GM19351 (cell line): Measurements from ENCODE around the gene EIF3D.

Experiments used
- ATAC-seq: cut with Tn5 transposase; IDR thresholded peaks from one replicate; pipeline ENCODE4 v1.9.1; 2021; ENCODE audit warnings: mild to moderate bottlenecking, moderate library complexity; ENCODE audit not compliant: unreplicated experiment

Gene EIF3D, protein sequence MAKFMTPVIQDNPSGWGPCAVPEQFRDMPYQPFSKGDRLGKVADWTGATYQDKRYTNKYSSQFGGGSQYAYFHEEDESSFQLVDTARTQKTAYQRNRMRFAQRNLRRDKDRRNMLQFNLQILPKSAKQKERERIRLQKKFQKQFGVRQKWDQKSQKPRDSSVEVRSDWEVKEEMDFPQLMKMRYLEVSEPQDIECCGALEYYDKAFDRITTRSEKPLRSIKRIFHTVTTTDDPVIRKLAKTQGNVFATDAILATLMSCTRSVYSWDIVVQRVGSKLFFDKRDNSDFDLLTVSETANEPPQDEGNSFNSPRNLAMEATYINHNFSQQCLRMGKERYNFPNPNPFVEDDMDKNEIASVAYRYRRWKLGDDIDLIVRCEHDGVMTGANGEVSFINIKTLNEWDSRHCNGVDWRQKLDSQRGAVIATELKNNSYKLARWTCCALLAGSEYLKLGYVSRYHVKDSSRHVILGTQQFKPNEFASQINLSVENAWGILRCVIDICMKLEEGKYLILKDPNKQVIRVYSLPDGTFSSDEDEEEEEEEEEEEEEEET

DNA sequence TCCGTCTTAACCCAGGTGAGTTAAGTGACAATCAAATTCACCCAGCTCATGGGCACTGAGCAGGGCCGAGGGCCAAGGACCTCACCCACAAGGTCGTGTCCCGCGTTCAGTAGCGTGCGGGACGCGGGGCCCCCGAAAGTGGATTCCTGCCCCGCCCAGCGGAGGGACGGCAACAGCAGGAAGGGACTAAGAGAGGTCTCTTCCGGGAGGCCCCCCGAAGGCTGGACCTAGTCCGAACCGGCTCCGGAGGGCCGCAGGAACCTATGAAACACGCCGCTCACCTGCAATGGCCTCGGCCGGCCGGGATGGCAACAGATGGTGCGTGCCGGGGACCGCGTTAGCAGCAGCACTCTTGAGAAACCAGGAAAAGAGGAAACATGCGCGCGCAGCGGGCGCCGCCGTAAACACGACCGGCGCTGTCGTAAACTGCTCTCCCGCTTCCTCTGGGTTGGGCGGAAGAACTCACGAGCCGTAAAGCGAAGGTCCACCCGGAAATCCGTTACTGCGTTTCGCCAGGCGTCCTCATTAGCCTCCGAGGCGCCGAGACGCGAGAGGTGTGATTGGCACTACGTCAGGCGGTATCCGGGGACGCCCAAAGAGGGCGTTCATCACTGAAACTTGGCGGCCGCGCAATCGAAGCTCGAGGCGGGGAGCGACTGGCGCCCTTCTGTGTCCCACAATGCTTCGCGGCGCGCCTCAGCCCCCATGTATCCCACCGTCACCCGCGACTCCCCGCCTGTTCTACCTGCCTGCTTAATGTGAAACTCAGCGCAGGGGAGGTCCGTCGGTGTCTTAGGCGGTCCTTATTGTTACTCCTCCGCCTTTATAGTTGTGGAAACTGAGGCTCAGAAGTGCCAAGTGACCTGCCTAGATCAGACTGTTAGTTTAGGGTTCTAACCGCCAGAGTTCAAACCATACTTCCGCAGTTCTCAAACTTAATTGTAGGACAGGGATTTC lies at the start of gene EIF3D:
Gene EIF3D, minus strand, starts transcription at position 372 of the 957 bp plus-strand sequence. CDS start 3,045 bp downstream, outside the sequence.
- peak; percentile 92 for ATAC-seq

DNA sequence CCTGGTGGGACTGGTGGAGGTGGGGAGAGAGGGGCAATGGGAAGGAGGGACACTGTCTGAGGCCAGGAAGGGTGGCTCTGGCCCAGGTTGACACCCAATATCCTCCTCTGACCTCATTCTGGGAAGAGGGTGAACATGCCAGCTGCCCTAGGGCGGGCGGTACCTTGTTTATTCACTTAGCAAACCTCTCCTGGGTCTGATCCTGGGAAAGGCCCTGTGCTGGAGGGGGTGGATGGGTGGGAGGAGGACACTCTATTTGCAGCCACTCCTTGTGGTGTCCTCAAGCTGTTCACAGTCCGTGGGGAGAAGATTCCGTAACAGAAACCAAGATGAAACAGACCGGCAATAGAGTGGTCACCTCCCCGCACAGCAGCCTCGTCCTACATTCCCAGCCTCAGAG lies 49.7 kb upstream of the EIF3D start:
- ATAC-seq: no peak

DNA sequence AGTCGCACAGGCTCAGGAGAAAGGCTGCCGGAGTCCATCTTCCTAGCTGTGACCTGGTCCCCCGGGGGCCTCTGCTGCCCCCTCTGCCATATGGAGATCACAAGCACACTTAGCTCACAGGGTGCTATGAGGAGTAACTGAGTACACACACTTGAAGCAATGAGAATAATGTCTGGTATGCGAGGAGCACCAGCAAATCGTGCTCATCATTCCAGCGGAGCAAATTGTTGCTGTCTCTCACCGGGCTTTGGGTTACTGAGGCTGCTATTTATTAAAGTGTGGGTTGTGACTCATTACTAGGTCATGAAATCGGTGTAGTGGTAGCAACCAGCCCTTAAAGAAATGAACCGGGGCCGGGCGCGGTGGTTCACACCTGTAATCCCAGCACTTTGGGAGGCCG lies 48.1 kb upstream of the EIF3D start:
- no peak for ATAC-seq

DNA sequence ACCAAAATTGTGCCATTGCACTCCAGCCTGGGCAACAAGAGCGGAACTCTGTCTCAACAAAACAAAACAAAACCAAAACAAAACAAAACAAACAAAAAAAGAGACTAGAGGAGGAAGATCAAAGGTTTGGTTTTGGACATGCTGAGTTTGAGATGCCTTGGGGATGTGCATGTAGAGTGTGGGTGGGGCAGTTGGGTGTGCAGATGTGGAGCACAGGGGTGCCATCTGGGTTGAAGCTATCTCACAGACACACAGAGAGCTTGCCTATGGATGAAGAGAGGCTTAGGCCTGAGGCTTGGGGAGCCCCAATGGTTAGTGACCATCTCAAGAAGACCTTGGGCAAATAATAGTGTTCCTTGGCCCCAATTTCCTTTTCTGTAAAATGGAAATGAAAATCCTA lies 45.8 kb upstream of the EIF3D start:
- ATAC-seq: no peak

DNA sequence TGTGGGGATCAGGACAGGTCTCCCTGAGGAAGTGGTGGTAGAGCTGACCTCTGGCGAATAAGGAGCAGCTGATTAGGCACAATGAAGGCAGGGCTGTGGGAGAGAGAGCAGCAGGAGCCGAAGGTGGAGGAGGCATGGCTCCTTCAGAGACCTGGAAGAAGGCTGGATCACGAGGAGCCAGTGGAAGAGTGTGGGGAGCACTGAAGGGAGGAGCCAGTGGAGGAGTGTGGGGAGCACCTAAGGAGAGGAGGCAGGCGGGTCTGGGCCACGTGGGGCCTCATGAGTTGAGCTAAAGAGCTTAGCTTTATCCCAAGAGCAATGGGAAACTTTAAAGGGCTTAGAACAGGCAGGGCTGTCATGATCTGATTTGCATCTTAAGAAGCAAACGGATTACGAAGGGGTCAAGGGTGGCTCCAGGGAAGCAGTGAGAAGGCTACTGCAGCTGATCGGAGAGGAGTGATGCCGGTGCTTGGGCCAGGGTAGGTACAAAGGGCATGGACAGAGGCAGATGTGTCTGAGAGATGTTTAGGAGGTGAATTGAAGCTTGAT lies 44.9 kb upstream of the EIF3D start:
- ATAC-seq: no peak

DNA sequence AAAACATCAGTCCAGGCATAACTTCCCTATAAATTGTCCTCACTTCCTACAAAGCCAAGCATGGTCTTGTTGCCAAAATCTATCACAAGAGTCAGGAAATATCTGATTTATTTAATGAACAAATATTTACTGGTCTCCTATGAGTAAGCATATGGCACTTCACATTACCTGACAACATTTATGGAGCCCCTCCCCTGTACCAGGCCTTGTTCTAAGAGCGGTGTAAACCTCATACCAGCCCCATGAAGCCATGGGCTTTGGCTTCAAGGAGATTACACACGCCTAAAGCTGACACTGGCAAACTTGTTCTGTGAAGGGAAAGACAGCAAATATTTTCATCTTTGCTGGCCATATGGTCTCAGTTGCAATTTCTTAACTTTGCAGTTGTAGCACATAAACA lies 43.0 kb upstream of the EIF3D start:
- no peak for ATAC-seq

DNA sequence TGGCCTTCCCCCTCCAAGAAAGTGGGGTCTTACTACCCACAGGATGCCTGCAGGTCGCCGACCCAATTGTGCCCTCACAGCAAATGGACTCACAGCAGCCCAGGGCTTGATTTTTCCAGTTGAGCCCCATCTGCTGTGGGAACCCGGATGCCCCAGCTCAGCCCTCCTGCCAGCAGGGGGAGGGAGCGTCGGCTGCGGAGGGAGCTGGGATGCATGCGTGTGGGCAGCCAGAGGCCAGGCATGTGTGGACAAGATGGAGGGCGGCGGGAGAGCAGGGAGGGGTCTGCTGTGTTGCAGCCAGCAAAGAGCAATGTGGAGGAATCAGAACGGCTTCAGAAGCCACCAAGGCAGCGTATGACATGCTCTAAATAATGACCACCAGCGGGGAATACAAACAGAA lies 41.0 kb upstream of the EIF3D start:
- no peak for ATAC-seq

DNA sequence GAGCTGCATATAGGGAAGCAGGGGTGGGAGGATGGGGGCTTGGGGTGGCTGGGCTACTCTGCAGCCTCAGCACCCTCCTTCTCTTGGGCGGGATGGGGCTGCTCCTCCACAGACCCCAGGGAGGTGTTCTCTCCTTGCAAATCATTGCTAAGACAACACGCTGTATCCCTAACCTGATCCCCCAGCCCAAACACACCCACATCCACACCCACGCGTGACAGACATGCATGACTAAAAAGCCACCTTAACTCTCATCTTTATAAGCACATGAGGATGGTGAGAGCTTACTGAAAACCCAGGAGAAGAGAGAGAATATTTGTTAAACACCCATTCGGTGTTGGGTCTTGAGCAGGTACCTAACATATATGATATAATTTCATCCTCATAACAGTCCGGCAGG lies 39.9 kb upstream of the EIF3D start:
- no peak for ATAC-seq

DNA sequence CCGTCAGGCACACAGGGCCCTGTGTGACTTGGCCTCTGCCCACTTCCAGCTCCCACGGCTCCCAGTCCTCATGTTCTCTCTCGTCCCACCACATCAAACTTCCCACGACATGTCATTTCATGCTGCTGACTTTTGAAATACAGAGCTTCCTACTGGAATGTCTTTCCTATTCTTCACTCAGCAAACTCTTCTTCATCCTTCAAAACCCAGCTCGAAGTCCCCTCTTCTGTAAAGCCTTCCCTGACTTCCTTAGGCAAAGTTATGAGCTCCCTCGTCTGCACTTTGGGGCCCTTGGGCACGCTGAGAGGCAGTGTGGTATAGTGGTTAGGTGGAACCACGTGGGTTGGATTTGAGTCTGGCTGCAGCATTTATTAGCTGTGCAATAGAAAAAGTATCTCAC lies 37.8 kb upstream of the EIF3D start:
- ATAC-seq: no peak

DNA sequence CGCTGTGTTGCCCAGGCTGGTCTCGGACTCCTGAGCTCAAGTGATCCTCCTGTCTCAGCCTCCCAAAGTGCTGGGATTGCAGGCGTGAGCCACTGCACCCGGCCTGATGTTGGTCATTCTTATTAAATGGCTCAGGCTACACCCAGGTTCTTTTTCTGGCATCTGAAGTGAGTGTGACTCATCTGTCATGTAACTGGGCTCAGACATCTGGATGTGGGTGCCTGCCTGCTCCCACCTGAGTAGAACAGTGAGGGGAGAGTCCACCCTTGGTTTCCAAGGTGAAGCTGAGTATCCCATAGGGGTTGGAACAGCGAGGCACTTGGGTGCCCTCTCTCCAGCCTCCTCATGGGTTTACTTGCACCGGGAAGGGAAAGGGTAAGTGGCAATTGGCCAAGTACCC lies 36.7 kb upstream of the EIF3D start:
- ATAC-seq: no peak

DNA sequence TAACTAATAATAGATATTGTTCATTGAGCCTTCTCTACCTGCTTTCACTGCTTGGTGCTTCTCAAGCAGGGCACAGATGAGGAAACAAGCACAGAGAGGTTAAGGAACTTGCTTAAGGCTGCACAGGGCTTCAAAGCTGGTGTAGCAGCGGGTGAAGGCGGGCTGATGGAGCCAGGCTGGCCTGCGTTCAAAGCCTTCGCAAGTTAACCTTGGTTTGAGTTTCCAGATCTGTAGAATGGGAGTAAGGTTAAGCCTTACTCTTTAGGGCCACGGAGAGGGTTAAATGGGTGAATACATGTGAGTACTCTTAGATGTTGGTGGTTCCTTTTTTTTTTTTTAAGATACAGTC lies 36.2 kb upstream of the EIF3D start:
- ATAC-seq: no peak

DNA sequence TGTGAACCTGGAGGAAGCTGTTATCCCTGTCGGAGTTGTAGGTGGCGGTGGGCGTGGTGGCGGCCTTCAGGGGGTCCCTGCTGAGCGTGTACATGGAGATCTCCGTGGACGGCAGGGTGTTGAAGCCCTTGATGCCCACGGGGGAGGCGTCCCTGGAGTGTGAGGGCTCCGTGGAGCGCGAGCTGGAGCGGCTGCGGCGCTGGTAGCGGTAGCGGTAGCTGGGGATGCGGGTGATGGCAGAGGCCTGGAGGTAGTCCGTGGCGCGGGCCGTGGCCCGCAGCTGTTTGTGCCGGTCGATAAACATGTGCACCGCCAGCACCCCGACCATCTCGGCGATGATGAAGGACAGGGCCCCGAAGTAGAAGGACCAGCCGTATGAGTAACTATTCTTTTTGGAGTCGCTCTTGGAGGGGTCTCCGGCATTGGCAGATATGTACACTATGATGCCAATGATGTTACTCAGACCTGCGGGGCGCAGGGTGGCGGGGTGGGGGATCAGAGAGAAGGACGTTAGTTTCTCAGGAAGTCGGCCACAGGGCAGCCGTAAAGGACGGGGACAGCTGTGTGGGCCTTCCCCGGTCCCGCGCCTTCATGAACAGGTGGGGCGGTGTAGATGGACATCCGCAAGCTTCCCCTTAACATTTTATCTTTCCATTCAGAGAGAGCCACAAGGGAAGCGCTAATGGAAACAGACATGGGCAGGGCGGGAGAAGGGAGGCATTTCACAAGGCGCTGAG lies 35.6 kb upstream of the EIF3D start:
- no peak for ATAC-seq

DNA sequence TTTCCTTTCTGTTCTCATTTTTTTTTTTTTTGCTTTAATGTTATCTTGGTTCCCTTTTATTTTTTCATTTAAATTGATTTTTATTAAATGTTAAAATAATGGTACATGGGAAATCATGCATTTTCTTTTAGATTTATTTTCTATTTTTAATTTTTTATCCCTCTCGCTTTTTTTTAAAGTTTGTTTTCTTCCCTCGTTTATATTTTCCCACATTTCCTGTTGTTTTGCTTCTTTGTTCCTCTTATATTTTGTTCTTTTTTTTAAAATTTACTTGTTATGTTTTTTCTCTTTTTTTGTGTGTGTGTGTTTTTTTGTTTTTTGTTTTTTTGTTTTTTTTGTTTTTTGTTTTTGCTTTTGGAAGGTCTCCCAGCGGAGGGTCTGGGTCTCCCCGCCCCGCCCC lies 34.9 kb upstream of the EIF3D start:
- ATAC-seq: no peak

DNA sequence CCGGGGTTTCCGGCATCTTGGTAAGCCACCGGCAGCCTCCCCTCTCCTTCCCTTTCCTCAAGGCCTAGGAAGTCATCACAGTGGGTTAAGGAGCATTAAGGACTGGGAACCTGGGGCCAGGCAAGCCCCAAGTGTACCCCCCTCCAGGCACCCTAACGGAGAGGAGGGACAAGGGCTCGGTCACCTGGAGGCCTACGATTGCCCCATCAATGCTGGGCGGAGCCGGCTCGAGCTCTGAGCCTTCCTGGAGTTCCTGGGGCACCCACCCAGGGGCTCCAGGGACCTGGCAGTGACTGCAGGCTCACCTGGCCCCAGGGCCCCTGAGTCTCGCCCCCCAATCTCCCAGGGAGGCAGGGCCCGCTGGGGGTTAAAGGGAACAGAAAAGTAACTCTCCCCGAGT lies 34.5 kb upstream of the EIF3D start:
- ATAC-seq: no peak

DNA sequence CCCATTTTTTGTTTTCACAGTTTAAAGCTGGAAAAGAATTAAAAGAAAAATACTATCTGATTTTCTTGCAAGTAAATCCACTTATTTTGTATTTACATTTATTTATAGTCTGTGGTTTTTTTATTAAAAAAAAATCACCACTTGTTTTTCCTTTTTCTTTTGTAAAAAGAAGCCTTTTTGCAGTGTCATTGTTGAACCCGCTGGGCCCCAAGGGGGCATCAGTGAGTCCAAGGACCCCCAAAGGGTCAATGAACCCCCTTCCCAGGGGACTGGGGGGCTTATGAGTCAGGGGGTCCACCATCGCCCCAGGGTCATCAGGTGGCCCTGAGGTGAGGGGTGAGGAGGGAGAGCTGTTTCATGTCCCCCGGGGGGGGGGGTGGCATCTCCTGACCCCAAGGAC lies 34.0 kb upstream of the EIF3D start:
- ATAC-seq: no peak

DNA sequence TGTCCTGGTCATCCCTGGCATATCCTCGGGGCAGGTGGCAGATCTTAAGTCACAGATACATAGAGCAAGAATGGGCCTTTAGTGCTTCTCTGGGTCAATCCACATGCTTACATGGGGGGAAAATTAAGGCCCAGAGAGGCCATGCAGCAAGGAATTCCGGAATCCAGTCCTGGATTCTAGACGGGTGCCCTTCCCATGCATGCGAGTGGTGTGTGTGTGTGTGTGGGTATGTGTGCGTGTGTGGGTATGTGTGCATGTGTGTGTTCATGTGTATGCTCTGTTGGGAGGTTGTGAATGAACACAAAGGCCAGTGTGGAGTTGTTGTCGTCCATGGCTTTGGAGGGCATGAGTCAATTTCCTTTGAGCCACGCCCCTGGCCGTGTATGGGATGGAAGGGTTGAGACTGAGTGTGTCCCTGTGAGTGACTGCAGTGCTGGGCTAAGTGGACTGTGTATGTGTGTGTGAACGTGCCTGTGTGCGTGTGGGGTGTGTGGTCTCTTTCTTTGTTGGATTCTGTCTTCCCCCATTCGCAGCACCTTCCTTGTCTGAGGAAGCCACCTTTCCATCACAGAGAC lies 33.4 kb upstream of the EIF3D start:
- ATAC-seq: no peak

DNA sequence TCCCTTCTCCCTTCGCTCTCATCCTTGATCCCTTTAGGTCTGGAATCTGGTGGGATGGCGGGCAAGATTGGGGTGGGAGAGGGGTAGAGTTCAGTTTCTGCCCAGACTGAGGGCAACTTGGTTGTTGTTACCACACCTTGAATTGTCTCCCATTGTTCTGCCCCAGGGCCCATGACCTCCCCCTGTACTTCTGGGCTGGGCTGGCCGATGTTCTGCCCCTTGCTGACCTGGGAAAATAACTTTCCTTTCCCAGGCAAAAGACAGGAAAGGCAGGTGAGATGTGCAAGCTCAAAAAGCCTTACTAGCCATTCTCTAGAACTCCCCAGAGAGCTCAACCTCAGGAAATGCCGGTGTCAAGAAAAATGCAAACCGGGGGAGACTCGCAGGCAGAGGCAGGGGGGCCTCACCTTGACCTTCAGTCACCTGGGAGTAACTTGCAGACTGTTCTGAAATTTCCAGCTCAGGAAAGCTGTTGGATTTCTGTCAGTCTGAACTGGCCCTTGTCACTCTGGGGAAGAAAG lies 32.4 kb upstream of the EIF3D start:
- ATAC-seq: no peak

DNA sequence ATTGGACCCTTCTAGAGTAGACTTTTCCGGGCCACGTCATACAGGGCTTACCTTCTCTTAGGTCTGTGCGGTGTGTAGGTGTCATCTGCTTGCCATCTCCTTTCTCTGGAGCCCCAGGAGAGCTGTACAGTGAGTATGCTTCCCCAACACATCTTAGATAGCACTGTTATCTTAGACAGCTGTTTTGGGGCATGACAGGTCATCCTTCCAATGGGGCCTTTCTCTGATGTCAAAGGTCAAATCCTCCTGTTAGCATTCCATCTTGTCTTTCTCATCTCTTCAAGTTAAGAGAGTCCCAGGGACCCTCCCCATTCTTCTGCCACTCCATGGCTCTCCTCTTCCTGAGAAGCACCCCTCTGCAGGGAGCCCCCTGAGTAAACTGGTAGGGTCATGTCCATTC lies 31.0 kb upstream of the EIF3D start:
- no peak for ATAC-seq

DNA sequence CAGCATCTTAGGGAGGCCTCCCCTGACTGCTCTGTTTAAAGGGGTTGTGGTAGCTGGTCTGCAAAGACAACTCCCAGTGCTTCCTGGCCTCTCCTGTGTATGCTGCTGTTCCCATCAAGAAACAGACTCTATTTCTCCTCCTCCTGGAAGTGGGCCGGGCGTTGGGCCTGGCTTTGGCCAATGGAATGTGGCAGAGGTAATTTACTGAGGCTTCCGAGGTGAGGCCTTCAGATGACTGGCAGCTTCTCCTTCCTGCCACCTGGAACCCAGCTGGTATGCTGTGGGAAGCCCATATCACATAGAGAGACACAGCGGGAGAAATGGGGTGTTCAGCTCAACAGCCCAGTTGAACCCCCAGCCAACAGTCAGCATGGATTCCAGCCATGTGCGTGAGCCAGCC lies 25.1 kb upstream of the EIF3D start:
- no peak for ATAC-seq

DNA sequence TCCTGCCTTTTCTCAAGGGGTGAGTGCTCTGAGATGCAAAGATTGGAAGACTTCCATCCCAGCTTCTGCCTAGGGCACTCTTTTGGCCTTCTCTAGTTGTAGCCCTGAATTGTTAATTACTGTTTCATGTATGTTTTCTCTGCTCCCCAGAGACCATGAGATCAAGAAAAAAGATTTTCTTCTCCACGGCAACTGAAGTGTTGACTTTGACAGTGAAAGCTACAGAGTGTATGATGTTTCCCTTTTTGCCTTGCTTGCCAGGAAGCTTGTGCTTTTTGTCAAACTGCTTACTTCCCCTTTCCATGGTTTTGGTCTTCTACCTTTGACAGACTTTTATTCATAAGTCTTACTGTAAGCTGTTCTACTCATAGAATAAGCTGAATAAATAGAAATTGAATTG lies 23.3 kb upstream of the EIF3D start:
- no peak for ATAC-seq
